ENCODE data around the gene ANO7. TPM values are rescaled to one million over a fixed set of nuclear protein-coding genes. Genes with fewer than 3 reads are reported as not detected.
A peak's percentile ranks its signal among the peaks of the same experiment; 100 is the strongest.

The ANO7 gene
- total RNA-seq, 1 donor from 2014 or later = under 0.01 TPM

DNA sequence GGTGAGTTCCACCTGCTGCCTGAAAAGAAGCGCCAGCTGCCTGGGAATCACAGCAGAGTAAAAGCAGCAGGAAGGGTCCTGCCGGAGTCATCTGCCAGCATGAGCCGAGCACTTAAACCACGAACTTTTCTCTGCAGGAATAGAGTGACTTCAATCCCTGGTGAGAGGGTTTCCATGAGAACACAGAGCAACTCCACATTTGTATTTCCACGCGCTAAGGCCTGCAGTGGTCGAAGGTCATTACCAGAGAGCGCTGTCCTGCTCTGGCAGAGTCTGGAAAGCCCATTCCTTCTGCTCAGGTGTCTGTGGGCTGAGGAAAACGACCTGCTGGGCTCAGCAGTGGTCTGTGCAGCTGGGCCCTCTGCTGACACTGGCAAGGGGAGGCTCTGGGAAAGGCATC is 45.9 kb upstream of the ANO7 start:
- H3K27me3 ChIP-seq (ENCODE audit: control insufficient read depth, insufficient read depth, low read length) = no peaks in the 10 kb centered on the region
- FAIRE-seq = no peak
- DNase-seq (ENCODE audit: low read depth) = no peak
- no peak overlapping the region for H3K4me3 ChIP-seq (ENCODE audit: low read depth, low read length)
- H3K36me3 ChIP-seq (ENCODE audit: control insufficient read depth, insufficient read depth, low read length) = peaks cover 1% of the 10 kb centered on the region
- TF ChIP-seq, protein P1, sequence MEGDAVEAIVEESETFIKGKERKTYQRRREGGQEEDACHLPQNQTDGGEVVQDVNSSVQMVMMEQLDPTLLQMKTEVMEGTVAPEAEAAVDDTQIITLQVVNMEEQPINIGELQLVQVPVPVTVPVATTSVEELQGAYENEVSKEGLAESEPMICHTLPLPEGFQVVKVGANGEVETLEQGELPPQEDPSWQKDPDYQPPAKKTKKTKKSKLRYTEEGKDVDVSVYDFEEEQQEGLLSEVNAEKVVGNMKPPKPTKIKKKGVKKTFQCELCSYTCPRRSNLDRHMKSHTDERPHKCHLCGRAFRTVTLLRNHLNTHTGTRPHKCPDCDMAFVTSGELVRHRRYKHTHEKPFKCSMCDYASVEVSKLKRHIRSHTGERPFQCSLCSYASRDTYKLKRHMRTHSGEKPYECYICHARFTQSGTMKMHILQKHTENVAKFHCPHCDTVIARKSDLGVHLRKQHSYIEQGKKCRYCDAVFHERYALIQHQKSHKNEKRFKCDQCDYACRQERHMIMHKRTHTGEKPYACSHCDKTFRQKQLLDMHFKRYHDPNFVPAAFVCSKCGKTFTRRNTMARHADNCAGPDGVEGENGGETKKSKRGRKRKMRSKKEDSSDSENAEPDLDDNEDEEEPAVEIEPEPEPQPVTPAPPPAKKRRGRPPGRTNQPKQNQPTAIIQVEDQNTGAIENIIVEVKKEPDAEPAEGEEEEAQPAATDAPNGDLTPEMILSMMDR (IDR thresholded peaks at IDR 0.05; ENCODE audit: insufficient read depth, low read length, severe bottlenecking) = no peak

DNA sequence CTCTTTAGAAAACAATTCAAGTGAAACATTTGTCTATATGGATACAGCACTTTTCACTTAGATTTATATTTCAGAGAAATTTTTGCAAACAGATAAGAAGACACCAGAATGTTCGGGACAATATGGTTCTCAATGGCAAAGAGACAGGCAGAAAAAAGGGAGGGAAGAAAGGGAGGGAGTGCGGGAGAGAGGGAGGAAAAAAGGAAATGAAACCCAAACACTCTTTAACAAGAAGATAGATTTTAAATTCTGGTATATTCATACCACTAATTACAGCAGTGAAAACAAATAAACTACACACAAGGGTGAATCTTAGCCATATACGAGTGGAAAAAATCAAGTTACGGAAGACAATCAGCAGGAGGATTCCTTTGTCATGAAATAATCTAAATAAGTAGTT is 42.2 kb upstream of the ANO7 start:
- Histone ChIP-seq H3K4me3 (ENCODE audit: low read depth, low read length) (no peak overlapping the region), H3K27me3 (ENCODE audit: control insufficient read depth, insufficient read depth, low read length) (no peaks in the 10 kb centered on the region), H3K36me3 (ENCODE audit: control insufficient read depth, insufficient read depth, low read length) (no peaks in the 10 kb centered on the region)
- TF ChIP-seq, protein P1 (IDR thresholded peaks at IDR 0.05; ENCODE audit: insufficient read depth, low read length, severe bottlenecking) = no peak
- FAIRE-seq (no peak), DNase-seq (ENCODE audit: low read depth) (no peak)

DNA sequence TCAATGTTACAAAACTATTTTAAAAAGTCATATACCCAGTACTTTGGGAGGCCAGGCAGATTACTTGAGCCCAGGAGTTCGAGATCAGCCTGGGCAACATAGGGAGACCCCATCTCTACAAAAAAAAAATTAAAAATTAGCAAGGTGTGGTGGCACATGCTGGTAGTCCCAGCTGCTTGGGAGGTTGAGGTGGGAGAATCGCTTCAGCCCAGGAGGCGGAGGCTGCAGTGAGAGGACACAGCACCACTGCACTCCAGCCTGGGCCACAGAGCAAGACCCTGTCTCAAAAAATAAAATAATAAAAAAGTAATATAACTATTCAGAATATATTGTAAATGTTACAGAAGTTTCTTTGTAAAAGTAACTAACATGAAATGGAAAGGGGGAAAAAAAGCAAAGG is 41.1 kb upstream of the ANO7 start:
- DNase-seq (ENCODE audit: low read depth) (no peak), FAIRE-seq (no peak)
- TF ChIP-seq, protein P1 (IDR thresholded peaks at IDR 0.05; ENCODE audit: insufficient read depth, low read length, severe bottlenecking) = no peak
- Histone ChIP-seq H3K27me3 (ENCODE audit: control insufficient read depth, insufficient read depth, low read length) (no peaks in the 10 kb centered on the region), H3K36me3 (ENCODE audit: control insufficient read depth, insufficient read depth, low read length) (no peaks in the 10 kb centered on the region), H3K4me3 (ENCODE audit: low read depth, low read length) (no peak overlapping the region)

DNA sequence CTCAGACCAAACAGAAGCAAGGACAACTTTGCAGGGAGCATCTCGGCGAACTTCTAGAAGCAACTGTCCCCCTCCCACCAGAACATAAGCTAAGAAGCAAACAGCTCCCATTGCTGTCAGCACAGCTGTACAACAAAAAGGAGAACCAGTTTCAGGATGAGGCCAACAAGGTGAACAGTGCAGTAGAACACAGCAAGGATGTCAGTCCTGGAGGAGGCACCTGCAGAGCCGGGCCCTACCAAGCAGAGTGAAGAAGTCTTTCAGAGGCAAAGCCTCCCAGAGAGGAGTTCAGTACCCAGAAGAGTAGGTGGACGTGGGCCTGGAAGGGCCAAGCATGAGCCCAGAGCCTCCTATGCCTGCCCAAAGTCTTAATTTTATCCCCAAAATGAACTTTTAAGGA is 40.2 kb upstream of the ANO7 start:
- FAIRE-seq = no peak
- H3K4me3 ChIP-seq (ENCODE audit: low read depth, low read length) = no peak overlapping the region
- no peak for DNase-seq (ENCODE audit: low read depth)
- H3K36me3 ChIP-seq (ENCODE audit: control insufficient read depth, insufficient read depth, low read length) = no peaks in the 10 kb centered on the region
- TF ChIP-seq, protein P1 (IDR thresholded peaks at IDR 0.05; ENCODE audit: insufficient read depth, low read length, severe bottlenecking) = no peak
- no peaks in the 10 kb centered on the region for H3K27me3 ChIP-seq (ENCODE audit: control insufficient read depth, insufficient read depth, low read length)

DNA sequence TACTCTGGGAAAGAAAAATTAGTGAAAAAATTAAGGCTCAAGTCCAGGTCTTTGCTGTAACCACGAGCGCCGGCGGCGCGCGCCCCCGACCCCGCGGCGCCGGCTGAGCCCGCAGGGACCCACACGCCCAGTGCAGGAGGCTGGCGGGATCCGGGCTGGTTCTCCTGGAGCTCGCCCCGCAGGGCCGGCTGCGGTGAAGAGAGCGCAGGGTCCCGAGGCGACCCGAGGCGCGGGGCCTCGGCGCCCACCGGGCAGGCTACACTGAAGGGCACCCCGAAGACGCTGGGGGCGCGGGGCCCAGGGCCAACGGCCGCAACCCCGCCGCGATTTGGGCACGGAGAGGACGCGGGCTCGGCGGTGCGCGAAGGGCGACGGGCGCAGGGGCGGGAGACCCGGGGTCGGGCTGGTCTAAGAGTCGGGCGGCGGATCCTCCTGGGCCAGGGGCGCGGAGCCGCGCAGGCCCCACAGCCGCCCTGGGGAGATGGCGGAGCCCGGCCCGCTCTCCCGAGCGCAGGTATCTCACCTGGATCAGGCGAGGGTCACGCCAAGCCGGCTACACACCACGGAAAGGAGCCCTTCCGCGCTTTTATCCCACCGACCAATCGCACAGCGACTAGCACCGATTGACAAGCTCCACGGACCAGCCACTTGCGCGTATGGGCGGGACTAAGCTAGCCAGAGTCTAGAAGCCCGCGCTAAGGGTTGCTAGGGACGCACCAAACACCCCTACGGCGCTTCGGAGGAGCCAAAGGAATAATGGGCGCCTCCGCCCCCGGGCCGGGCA is 39.4 kb upstream of the ANO7 start, which contains the start of gene PASK:
PASK (minus strand) TSS at position 582 of the 784 bp plus-strand sequence. CDS start 6,440 bp downstream, outside the sequence.
- FAIRE-seq = no peak
- TF ChIP-seq, protein P1 (IDR thresholded peaks at IDR 0.05; ENCODE audit: insufficient read depth, low read length, severe bottlenecking) = no peak
- peak; percentile 95 for DNase-seq (ENCODE audit: low read depth)
- H3K36me3 ChIP-seq (ENCODE audit: control insufficient read depth, insufficient read depth, low read length) = peaks cover 1% of the 10 kb centered on the region
- no peaks in the 10 kb centered on the region for H3K27me3 ChIP-seq (ENCODE audit: control insufficient read depth, insufficient read depth, low read length)
- H3K4me3 ChIP-seq (ENCODE audit: low read depth, low read length) = peak within 1 kb of the TSS; percentile 62

DNA sequence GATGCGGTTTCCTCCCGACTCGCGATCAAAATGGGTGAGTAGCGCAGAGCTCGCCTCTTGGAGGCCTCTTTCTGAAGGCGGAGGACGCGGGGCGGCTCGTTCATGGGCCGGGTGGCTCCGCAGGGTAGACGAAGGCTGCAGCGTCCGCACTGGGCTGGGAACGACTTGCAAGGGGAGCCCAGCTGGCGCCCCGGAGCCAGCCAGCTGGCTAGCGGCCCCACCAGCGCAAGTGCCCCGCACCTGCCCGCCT is 38.9 kb upstream of the ANO7 start:
- Histone ChIP-seq H3K27me3 (ENCODE audit: control insufficient read depth, insufficient read depth, low read length) (no peaks in the 10 kb centered on the region), H3K36me3 (ENCODE audit: control insufficient read depth, insufficient read depth, low read length) (peaks cover 1% of the 10 kb centered on the region), H3K4me3 (ENCODE audit: low read depth, low read length) (peak overlapping the region; percentile 62)
- no peak for FAIRE-seq
- TF ChIP-seq, protein P1 (IDR thresholded peaks at IDR 0.05; ENCODE audit: insufficient read depth, low read length, severe bottlenecking) = no peak
- DNase-seq (ENCODE audit: low read depth) = no peak
